Liver (tissue), 9 donors: Measurements from ENCODE around the gene TMEM117. TPM values are rescaled to one million over a fixed set of nuclear protein-coding genes. Genes with fewer than 3 reads are reported as not detected.
"Not testable (repeated sequence)": the region's sequence is repeated elsewhere in the genome, so short reads cannot be mapped to it uniquely, and the experiment has no call there.

Experiments
- DNase-seq: peaks from one replicate; pipeline ENCODE4 v3.0.0-alpha.2; 2017; ENCODE audit warnings: low spot score
- H3K27ac ChIP-seq, 2 donors: one replicate each; pipeline ENCODE4 v1.7.0; 2013; ENCODE audit warnings: inconsistent platforms in 2 of 2, low read length in 2 of 2, control low read depth in 1 of 2, low read depth in 1 of 2, mild to moderate bottlenecking in 1 of 2
- H3K27me3 ChIP-seq, 4 donors: one replicate each; pipeline versions ENCODE4 v1.6.1 to v1.7.0; 2013; ENCODE audit warnings: low read length in 3 of 4, inconsistent platforms in 1 of 4, mild to moderate bottlenecking in 1 of 4, moderate library complexity in 1 of 4; ENCODE audit not compliant: control insufficient read depth in 4 of 4, insufficient read depth in 4 of 4
- H3K36me3 ChIP-seq, 4 donors: one replicate each; pipeline versions ENCODE4 v1.6.1 to v1.7.0; 2013; ENCODE audit warnings: low read length in 3 of 4, mild to moderate bottlenecking in 3 of 4, low read depth in 1 of 4, moderate library complexity in 1 of 4; ENCODE audit not compliant: control insufficient read depth in 4 of 4, insufficient read depth in 3 of 4
- H3K4me1 ChIP-seq, 4 donors: one replicate each; pipeline versions ENCODE4 v1.6.1 to v1.7.0; 2013; ENCODE audit warnings: low read length in 3 of 4, mild to moderate bottlenecking in 3 of 4, moderate library complexity in 1 of 4; ENCODE audit not compliant: control insufficient read depth in 4 of 4, insufficient read depth in 4 of 4
- H3K4me3 ChIP-seq, 3 donors: one replicate each; pipeline versions ENCODE4 v1.6.1 to v1.7.0; 2013; ENCODE audit warnings: low read length in 3 of 3, control low read depth in 1 of 3, low read depth in 1 of 3, mild to moderate bottlenecking in 1 of 3
- H3K9ac ChIP-seq, 2 donors: one replicate each; pipeline ENCODE4 v1.7.0; 2013; ENCODE audit warnings: low read length in 2 of 2, mild to moderate bottlenecking in 2 of 2, moderate library complexity in 2 of 2, control low read depth in 1 of 2, low read depth in 1 of 2
- H3K9me3 ChIP-seq, 4 donors: one replicate each; pipeline versions ENCODE4 v1.6.1 to v1.7.0; 2013; ENCODE audit warnings: low read length in 3 of 4; ENCODE audit not compliant: control insufficient read depth in 4 of 4
- ATF3 ChIP-seq: IDR thresholded peaks from 2 replicates; pipeline ENCODE4 v1.6.1; 2016; ENCODE audit warnings: antibody characterized with exemption
- CTCF ChIP-seq: fragments of 150-350 bp; IDR thresholded peaks from 2 replicates; pipeline ENCODE4 v1.5.1; 2017; ENCODE audit warnings: improper control_type of control experiment, low read depth, low read length; ENCODE audit not compliant: missing input control
- EGR1 ChIP-seq, 2 donors: IDR thresholded peaks; 2 replicates each; pipeline ENCODE4 v1.6.1; 2016 to 2018; ENCODE audit warnings: antibody characterized with exemption in 2 of 2, low read depth in 2 of 2
- FOXA1 ChIP-seq: IDR thresholded peaks from 2 replicates; pipeline ENCODE4 v1.6.1; 2016; ENCODE audit warnings: antibody characterized with exemption
- FOXA2 ChIP-seq: IDR thresholded peaks from 2 replicates; pipeline ENCODE4 v1.6.1; 2016; ENCODE audit warnings: antibody characterized with exemption
- GABPA ChIP-seq, 2 donors: IDR thresholded peaks in 1 of 2; conservative IDR thresholded peaks in 1 of 2; 2 replicates each; pipeline ENCODE4 v1.6.1; 2016; ENCODE audit warnings: antibody characterized with exemption in 2 of 2, mild to moderate bottlenecking in 1 of 2, moderate library complexity in 1 of 2
- HNF4A ChIP-seq, 2 donors: conservative IDR thresholded peaks; 2 replicates each; pipeline ENCODE4 v1.6.1; 2016; ENCODE audit warnings: antibody characterized with exemption in 2 of 2, mild to moderate bottlenecking in 2 of 2
- HNF4G ChIP-seq: IDR thresholded peaks from 2 replicates; pipeline ENCODE4 v1.6.1; 2016; ENCODE audit warnings: antibody characterized with exemption
- JUND ChIP-seq, 2 donors: IDR thresholded peaks; 2 replicates each; pipeline ENCODE4 v1.6.1; 2016; ENCODE audit warnings: antibody characterized with exemption in 2 of 2
- MAX ChIP-seq: IDR thresholded peaks from 2 replicates; pipeline ENCODE4 v1.6.1; 2016; ENCODE audit warnings: antibody characterized with exemption
- NR2F2 ChIP-seq: IDR thresholded peaks from 2 replicates; pipeline ENCODE4 v1.6.1; 2016; ENCODE audit warnings: antibody characterized with exemption
- RAD21 ChIP-seq, 2 donors: IDR thresholded peaks; 2 replicates each; pipeline ENCODE4 v1.6.1; 2016; ENCODE audit warnings: antibody characterized with exemption in 2 of 2, mild to moderate bottlenecking in 2 of 2
- REST ChIP-seq: IDR thresholded peaks from 2 replicates; pipeline ENCODE4 v1.6.1; 2016; ENCODE audit warnings: antibody characterized with exemption, mild to moderate bottlenecking
- RXRA ChIP-seq, 2 donors: IDR thresholded peaks; 2 replicates each; pipeline ENCODE4 v1.6.1; 2017 to 2018; ENCODE audit warnings: antibody characterized with exemption in 2 of 2, mild to moderate bottlenecking in 1 of 2
- SP1 ChIP-seq: IDR thresholded peaks from 2 replicates; pipeline ENCODE4 v1.6.1; 2018; ENCODE audit warnings: antibody characterized with exemption, mild to moderate bottlenecking
- TAF1 ChIP-seq: conservative IDR thresholded peaks from 2 replicates; pipeline ENCODE4 v1.6.1; 2016; ENCODE audit warnings: antibody characterized with exemption, mild to moderate bottlenecking
- YY1 ChIP-seq: IDR thresholded peaks from 2 replicates; pipeline ENCODE4 v1.6.1; 2016; ENCODE audit warnings: antibody characterized with exemption, mild to moderate bottlenecking
- ZBTB33 ChIP-seq: IDR thresholded peaks from 2 replicates; pipeline ENCODE4 v1.6.1; 2016; ENCODE audit warnings: antibody characterized with exemption
- WGBS: extraction: QIAGEN DNeasy Blood & Tissue Kit; methylation state at CpG from one replicate; pipeline ENCODE4 v1.1.7; 2013; 5-methylcytosine and 5-hydroxymethylcytosine counted together
- polyA plus RNA-seq, 2 donors: library from polyadenylated mRNA; stranded (reverse) in 1 of 2; unstranded in 1 of 2; fragments of 200-250 nt in 1 of 2; fragments of >200 nt in 1 of 2; fragmentation: Nextera tagmentation in 1 of 2; extraction: Ambion mirVana in 1 of 2; gene quantifications; one replicate each; pipeline versions ENCODE4 v1.2.1 to v1.2.3, GENCODE V29; 2013 to 2015
- total RNA-seq, 2 donors: library from RNA; depleted of rRNA; stranded (reverse); fragments of >200 nt; gene quantifications; one replicate each; pipeline ENCODE4 v1.2.3, GENCODE V29; 2014
- donor health status: healthy.
- donor health status: healthy.
- donor health status: healthy.
- donor health status: healthy.
- donor health status: healthy.

TMEM117 gene
- total and polyA plus RNA-seq, 4 donors = 2.0 to 5.9 (median 3.9) TPM

GRCh38 chr12:43847425-43848225 is 11.7 kb downstream of the TMEM117 start:
- not testable (repeated sequence) for H3K4me1 ChIP-seq, H3K27me3 ChIP-seq, H3K9me3 ChIP-seq, H3K27ac ChIP-seq, H3K9ac ChIP-seq, H3K36me3 ChIP-seq, DNase-seq, H3K4me3 ChIP-seq
- 86% methylated on average over 4 of the region's 4 CpGs for WGBS
- TF ChIP-seq HNF4A (conservative IDR thresholded peaks at IDR 0.05) = peak; percentile 33 to 42

- Histone ChIP-seq H3K36me3 (peaks cover 0 to 3% (median 0%) of the 10 kb centered on the region in 4 donors), H3K27me3 (no peaks in the 10 kb centered on the region), H3K4me3 (no peak overlapping the region), H3K9me3 (no peaks in the 10 kb centered on the region), H3K9ac (no peak overlapping the region), H3K27ac (no peak overlapping the region), H3K4me1 (peaks cover 0 to 1% (median 0%) of the 10 kb centered on the region in 4 donors)
- 82% methylated on average over 4 of the region's 4 CpGs for WGBS
- no peak for DNase-seq
- TF ChIP-seq FOXA2 = no peak
- no peak for TF ChIP-seq JUND (IDR thresholded peaks at IDR 0.05)
- no peak for TF ChIP-seq SP1
- no peak for TF ChIP-seq MAX
- TF ChIP-seq YY1 = no peak
- no peak for TF ChIP-seq REST
- no peak for TF ChIP-seq CTCF
- TF ChIP-seq HNF4G = no peak
- no peak for TF ChIP-seq RXRA (IDR thresholded peaks at IDR 0.05)
- no peak for TF ChIP-seq ZBTB33
- TF ChIP-seq TAF1 = no peak
- no peak for TF ChIP-seq FOXA1
- no peak for TF ChIP-seq RAD21 (IDR thresholded peaks at IDR 0.05)
- no peak for TF ChIP-seq EGR1 (IDR thresholded peaks at IDR 0.05; ENCODE audit: low read depth in 2 of 2)
- TF ChIP-seq GABPA (IDR thresholded peaks at IDR 0.05 in 1 of 2, conservative IDR thresholded peaks at IDR 0.05 in 1 of 2) = no peak
- no peak for TF ChIP-seq NR2F2
- no peak for TF ChIP-seq ATF3
- TF ChIP-seq HNF4A (conservative IDR thresholded peaks at IDR 0.05) = no peak
These were observed 12.3 kb downstream of the TMEM117 start for GRCh38 chr12:43848226-43848507.
